GM20431 (cell line): ENCODE measurements around the gene EFL1.

Experiments used
- in situ Hi-C: fragments of 300-500 bp; cut with MseI, MboI; formaldehyde crosslinking; loops from one replicate; pipeline ENCODE4 v1.15.0; 2020; ENCODE audit warnings: low sequenced_read_pairs; ENCODE audit not compliant: unreplicated experiment

The EFL1 gene

GRCh38 chr15:82129149-82129692, 133.3 kb downstream of the EFL1 start:
- in situ Hi-C loops, result no loop called here

- in situ Hi-C loops, result no loop called here
These were observed 134.0 kb downstream of the EFL1 start for GRCh38 chr15:82128401-82129148.

- in situ Hi-C loops, result no loop called here
These were observed 135.0 kb downstream of the EFL1 start for GRCh38 chr15:82127581-82127980.

- in situ Hi-C loops, result no loop called here
These were observed 136.2 kb downstream of the EFL1 start for GRCh38 chr15:82126346-82126745.

- in situ Hi-C loops, result no loop called here
These were observed 137.9 kb downstream of the EFL1 start for GRCh38 chr15:82124331-82125263.

- in situ Hi-C loops, result no loop called here
These were observed 139.7 kb downstream of the EFL1 start for GRCh38 chr15:82122746-82123400.

DNA sequence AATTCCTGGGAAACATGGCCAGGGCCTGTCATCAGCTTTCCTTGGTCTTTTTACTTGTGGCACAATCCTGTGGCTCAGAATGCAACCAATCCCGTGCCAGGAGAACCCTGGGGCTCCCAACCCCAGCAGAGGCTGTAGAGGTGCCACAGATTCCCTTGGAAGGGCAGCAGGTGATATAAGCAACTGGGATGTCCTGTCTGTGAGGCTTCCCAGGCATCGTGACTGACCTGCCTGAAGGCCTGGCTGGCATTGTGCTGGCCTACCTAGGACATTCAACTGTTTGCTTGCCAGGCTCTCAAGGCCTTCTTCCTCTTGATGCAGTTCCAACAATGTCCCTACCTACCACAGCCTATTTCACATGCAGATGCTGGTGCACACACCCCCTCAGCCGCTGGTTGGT, 144.5 kb downstream of the EFL1 start:
- in situ Hi-C loops, result no loop called here

GRCh38 chr15:82117296-82117695, 145.2 kb downstream of the EFL1 start:
- in situ Hi-C loops, result no loop called here

DNA sequence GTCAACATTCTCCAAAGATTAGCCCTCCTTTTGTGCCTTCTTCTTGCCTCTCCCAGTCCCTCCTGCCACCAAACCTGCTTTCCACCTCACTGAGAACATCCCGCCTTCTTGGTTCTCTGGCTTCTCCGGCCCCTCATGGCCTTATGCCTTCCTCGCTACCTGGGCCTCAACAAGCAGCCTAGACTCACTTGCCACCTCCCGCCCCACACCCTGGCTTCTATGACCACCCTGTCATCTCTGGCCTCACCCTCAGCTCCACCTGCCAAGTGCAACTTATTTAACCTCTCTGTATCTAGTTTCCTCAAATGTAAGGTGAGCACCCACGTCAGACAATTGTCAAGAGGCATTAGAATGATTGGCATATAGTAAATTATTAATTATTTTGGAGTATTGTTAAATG, 147.9 kb downstream of the EFL1 start:
- in situ Hi-C loops, result no loop called here

DNA sequence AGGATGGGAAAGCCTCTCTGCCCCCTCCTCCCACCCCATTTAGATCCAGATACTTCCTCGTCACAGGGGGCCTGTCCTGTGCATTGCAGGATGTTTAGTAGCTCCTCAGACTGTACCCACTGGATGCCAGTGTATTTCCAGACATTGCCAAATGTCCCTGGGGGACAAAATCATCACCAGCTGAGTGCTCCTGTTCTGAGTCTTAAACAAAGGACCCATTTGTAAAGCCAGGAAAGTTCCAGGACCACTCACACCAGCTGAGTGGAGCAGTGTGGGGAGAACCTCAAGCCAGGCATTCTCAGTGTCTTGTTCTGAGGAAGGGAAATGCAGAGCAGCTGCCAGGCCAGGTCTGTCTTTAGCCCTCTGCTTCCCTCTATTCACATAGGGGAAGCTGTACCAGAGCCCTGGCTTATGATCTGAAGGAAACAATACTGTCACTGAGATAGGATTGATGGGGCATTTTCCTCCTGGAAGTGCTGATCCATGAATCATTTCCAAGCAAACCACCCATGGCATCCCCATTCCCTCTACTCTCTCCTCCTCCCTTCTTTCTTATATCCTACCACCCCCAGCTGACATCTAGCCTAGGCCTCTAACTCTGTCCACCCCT, 149.3 kb downstream of the EFL1 start:
- in situ Hi-C loops, result no loop called here

GRCh38 chr15:82111918-82112317, 150.6 kb downstream of the EFL1 start:
- in situ Hi-C loops, result no loop called here

GRCh38 chr15:82110144-82110543, 152.4 kb downstream of the EFL1 start:
- in situ Hi-C loops, result no loop called here

DNA sequence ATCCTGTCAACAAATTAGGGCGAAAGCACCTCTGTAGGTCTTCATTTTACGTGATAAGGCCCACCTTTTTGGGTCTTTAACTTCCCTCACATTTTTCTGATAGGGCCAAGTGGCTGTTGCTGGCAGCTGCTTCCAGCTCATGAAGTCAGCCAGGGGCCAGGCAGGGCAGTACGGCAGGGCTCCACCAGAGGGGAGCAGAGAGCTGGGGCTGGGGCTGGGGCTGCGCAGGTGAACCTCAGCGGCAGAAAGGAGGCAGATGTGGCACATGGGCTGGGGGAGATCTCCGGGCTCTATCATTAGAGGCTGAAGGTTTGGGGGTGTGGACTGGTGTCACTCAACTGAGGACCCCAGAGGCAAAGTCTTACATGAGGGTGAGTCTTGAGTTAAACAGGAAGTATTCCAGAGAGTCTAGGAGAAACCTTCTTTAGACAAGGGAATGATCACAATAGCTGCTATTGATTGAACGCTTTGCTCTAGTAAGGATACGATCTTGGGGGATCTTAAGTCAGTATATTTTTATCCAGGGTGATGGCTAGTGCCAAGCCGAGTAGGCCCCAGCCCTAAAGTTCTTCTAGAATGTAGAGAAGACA, 153.9 kb downstream of the EFL1 start:
- in situ Hi-C loops, result no loop called here

DNA sequence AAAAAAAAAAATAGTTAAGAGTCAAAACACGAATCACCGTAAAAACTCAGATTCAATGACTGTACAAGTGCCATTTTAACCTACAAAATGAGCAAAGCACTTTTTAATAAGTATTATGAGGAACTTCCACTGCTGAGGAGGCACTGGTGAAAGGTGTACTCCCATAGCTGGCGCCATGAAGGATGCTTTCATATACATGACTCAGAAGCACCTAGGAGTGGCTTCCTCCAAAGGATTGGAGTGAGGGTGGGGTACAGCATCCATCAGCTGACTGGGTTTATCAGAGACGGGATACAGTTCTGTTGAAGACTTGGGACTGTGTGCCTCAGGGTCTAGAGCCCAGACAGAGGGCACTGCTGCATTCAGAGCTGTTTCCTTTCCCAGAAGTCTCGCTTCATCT, 155.9 kb downstream of the EFL1 start:
- in situ Hi-C loops, result no loop called here

GRCh38 chr15:82105451-82106215, 156.9 kb downstream of the EFL1 start:
- in situ Hi-C loops, result no loop called here

- in situ Hi-C loops, result no loop called here
These were observed 159.1 kb downstream of the EFL1 start for GRCh38 chr15:82103468-82103867.

GRCh38 chr15:82100111-82100929, 162.2 kb downstream of the EFL1 start:
- in situ Hi-C loops, result no loop called here

DNA sequence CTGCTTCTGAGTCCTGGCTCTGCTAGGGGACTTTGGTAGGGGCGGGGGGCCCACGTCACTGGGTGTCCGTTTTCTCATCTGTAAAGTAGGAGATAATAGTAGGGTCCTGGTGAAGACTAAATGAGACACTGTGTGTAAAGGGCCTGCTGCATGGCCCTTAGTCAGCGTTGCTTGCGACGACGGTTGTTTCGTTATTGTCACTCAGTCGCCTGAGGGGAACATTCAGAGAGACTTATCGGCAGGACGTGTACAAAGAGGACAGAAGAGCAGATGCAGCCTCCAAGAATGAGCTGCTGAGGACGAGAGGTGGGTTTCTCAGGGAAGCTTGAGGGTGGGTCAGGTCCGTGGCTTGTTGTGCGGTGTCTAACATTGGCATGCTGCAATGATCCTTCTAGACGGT, 163.9 kb downstream of the EFL1 start:
- in situ Hi-C loops, result no loop called here
